NCI-H748 treated with DMSO at 0.1 percent for 48 hours (cell line): ENCODE data around the gene CAPN12.

ENCODE experiments used
- DNase-seq: peaks from one replicate; lab custom pipeline; 2025; lab: John Stamatoyannopoulos, UW

Gene CAPN12

DNA sequence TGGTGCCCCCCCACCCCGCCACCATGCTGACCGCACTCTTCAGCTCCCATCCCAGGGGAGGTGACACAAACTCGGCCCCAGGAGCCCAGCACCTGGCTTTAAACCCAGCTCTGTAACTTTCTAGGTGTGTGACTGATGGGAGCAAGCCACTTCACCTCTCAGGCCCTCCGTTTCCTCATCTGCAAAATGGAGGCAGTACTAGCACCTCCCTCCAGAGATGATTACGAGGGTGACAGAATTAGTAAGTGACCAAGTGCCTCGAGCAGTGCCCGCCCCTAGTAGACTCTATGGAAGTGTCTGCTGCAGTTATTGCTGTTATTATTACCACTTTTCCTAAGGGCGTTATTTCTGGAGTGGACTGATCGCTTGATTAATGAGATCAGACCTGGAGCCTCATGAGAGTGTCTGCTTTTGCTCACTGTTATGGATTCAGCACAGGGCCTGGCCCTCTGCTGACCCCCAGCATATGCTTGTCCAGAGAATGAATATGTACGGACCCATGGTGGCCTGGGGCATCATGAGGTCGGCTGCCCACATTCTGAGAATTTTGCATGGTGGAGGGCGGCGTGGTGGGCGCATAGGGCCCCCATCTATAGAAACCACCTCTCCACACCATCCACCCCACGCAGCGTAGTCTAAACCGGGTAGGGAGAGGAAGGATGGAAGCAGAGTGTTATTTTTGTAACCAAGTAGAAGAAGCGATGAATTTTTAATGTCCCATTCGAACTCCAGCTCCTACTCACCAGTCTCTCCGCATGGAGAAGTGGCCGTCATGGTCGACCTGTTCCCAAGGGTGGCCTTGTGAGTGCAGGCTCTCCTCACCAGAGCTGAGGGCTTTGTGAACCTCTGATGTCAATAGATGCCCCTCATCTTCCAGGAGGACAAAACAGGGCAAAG is 48.2 kb downstream of the CAPN12 start:
- no peak for DNase-seq

DNA sequence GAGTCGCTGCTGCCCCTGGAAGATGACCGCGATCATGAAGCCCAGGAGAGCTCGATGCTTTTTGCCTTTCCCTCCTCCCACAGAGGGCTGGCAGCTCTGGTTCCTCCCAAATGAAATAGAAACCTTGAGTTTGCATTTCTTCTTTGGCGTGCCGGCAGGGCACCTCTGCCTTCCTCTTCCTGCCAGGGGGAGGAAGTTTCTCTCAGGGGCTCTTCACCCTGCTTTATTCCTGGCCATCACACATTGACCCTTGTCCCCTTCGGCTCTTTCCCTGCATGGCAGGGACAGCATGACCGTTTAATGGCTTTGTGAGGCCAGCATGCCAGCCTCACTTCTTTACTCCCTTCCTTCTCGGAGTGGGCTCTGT is 49.0 kb downstream of the CAPN12 start:
- DNase-seq = no peak

DNA sequence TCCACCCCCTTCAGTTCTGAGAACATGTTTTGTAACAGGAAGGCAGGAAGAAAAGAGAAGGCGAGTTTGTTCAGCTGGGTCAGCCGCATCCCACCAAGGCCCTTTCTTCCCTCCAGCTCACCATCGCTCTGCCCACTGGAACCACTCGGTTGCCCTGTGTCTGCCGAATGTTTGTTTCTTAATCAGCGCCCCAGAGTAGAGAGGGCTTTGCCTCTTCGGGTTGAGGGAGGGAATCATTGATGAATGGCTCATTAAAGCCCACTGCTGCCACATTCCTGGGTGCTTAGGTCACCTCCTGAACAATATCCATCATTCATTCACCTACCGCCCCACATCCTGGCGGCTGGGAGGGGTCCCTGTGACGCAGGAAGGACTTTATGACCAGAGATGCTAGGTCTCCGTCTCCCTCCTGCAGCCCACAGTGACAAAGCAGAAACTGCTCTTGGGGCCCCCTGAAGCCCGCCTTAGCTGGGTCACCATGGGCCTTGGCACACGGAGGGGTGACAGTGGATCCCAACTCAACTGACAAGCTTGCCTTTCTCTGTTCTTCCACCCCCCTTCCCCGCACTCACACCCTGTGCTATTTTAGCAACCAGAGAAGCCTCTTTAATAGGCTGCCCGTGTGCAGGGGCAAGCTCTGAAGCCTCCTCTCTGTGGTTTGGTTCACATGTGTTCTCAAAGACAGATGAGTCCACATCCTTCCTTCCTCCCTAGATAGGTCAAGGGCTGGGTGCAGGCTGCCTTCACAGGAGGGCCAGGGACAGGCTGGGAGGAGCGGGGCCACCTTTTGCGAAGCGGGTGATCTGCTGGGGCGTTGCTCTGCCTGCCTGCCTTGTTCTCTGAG is 50.7 kb downstream of the CAPN12 start:
- no peak for DNase-seq

DNA sequence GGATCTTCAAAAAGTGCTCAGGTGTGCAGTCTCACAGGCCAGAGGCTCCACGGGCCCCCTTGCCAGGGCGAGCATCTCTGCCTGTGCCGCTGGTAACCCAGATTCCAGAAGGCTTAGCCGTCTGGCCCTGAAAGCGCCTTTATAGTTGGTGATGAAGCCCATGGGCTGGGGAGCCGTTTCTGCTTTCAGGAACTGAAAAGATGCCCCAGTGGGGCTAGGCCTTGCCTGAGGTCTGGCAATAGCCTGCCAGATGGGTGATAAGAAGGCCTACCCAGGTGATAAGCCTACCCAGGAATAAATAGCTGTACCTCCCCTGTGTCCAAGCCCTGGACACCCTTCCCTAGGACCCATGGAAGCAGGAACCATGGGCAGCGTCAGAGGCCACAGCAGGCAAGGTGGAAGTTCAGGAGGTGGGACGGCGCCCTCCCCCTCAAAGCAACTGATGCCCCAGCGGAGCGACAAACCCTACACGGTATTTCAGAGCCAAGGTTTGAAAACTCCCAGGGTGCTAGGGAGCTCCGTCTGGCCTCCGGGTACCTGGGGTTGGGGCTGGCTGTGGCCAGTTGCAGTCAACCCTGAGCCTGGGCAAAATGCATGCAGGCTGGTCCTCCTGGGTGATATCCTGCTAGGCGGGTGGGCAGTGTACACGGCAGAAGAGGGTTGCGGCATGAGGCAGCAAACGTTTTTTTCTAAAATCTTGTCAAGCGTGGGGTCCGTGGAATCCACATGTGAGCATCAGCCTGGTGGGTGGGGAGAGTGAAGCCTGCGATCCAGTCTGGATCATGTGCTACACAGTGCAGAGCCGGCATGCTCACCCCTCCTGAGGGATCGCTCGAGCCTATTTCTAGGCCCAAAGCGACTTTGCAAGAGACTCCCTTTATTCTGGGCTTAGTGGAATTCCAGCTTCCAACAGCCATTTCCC is 51.6 kb downstream of the CAPN12 start:
- DNase-seq = no peak

DNA sequence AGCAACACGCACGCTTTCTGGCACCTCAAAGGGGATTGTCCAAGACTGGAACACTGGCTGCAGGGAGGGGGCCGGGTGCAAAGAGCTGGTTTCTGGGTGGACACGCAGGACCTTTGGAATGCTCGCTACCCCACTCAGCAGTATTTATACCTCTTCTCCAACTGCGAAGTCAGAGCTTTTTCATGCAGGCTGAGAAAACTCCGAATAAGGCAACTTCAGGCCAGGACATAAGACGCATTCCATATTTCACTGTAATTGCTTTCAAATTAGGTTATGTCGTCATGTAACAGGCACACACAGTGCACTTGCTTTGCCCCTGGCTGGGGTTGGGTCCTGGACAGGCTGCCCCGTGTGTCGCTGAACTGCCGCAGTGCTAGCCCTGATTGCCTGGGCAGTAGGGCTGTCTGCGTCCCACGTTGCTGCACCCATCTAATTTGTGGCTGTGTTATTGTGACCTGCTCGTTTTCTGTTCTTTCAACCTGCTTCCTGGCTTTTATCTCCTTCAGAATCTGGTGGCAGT is 52.3 kb downstream of the CAPN12 start:
- DNase-seq = no peak

DNA sequence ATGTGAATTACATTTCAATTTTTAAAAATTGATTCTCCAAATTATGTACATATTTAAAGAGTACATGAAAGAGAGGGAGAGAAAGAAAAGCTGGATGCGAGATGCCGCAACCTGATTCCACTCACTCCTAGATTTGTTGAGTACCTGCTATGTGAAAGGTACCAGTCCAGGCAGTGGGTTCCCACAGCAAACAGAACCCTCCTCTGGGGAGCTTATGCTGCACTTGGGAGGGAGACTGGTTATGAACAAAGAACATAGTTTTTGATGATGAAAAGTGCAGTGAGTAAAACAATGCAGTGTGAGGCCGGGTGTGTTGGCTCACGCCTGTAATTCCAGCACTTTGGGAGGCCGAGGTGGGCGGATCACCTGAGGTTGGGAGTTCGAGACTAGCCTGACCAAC is 53.4 kb downstream of the CAPN12 start:
- no peak for DNase-seq

DNA sequence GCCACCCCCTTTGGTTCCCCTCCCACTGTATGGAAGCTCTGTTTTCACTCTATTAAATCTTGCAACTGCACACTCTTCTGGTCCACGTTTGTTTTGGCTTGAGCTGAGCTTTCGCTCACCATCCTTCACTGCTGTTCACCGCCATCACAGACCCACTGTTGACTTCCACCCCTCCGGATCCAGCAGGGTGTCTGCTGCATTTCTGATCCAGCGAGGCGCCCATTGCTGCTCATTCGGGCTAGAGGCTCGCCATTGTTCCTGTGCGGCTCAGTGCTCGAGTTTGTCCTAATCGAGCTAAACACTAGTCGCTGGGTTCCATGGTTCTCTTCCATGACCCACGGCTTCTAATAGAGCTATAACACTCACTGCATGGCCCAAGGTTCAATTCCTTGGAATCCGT is 54.1 kb downstream of the CAPN12 start:
- no peak for DNase-seq

DNA sequence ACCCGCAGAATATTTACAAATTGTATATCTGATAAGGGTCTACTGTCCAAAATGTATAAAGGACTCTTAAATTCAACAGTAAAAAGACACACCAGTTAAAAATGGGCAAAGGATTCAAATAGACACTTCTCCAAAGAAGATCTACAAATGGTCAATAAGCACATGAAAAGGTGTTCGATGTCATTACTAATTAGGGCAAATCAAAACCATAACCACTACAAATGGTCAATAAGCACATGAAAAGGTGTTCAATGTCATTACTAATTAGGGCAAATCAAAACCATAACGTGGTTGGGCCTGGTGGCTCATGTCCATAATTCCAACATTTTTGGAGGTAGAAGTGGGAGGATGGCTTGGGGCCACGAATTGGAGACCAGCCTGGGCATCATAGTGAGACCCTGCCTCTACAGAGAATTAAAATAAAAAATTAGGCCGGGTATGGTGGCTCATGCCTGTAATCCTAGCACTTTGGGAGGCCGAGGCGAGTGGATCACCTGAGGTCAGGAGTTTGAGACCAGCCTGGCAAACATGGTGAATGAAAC is 56.4 kb downstream of the CAPN12 start:
- no peak for DNase-seq

DNA sequence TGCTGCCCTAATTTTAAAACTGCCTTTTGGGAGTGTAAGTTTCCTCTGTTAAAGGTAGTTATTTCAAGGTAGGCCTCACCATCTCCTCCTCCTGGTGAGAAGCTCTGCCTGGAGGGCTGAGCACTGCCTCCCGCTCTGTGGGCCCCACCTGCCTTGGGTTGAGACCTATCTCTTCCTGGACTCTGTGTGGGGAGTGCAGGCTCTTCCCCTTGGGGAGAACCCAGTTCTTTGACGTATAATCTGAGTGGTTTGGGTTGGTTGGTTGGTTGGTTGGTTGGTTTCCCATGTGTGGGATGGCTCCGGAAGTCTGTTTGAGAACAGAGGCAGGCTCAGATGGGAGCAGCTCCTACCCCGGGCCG is 57.8 kb downstream of the CAPN12 start:
- DNase-seq = no peak

DNA sequence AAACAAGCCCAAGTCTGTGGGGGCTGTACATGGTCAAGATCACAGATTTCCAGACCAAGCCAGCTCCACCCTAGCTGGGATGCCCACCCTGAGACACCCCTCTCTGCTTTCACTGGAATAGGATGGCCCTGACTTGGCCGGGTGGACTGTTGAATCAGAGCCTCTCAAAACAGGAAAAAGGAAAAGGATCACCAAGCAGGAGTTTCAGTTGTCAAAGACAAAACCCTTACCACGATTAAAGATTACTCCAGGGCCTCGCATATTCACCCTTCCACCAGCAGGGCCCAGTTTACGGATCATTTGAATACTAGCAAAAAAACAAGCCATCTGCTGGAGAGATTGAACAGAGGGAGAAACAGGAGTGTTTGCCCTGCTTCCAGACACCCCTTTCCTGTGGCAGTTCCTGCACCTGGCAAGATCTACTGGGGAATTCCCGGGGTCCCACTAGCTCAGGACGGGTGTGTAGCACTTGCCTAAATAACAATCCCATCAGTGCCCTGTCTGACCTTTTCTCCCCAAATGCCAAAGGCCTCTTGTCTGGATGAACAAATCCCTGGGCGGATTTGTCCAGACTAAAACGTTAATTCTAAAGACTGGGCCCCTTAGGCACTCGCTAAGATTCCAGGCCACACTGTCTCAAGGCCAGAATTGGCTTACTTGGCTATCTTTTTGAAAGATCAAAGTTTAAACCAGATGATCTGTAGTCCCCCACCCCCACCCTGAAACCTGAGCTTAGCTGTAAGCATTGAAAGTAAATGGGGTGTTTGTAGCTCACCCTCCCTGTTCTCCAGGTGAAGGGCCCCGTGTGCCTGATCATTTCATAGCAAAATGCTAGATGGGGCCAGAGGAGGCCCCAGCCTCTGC is 58.4 kb downstream of the CAPN12 start:
- no peak for DNase-seq

DNA sequence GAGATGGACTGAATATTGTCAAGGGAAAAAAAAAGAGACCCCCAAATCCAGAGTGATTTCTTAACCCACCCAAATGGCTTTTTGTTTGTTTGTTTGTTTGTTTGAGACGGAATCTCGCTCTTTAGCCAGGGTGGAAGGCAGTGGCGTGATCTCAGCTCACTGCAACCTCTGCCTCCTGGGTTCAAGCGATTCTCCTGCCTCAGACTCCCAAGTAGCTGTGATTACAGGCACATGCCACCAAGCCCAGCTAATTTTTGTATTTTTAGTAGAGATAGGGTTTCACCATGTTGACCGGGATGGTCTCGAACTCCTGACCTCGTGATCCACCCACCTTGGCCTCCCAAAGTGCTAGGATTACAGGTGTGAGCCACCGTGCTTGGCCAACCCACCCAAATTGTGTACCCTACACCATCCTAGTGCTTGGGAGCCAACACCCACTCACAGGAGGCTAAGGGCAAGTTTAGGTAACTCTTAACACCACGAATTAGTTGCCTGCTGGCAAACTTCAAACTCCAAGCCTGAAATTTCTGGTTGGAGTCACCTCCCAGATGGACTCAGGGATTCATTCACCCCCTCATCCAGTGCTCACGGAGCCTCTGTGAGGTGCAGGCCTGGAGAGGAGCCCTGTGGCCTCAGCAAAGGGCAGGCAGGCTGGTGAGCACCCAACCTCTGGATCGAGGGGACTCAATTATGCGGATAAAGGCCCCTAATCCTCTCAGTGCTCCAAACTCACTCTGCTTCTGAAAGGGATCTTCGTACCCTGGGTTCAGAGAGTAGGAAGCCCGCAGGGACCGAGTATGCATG is 59.2 kb downstream of the CAPN12 start:
- no peak for DNase-seq

DNA sequence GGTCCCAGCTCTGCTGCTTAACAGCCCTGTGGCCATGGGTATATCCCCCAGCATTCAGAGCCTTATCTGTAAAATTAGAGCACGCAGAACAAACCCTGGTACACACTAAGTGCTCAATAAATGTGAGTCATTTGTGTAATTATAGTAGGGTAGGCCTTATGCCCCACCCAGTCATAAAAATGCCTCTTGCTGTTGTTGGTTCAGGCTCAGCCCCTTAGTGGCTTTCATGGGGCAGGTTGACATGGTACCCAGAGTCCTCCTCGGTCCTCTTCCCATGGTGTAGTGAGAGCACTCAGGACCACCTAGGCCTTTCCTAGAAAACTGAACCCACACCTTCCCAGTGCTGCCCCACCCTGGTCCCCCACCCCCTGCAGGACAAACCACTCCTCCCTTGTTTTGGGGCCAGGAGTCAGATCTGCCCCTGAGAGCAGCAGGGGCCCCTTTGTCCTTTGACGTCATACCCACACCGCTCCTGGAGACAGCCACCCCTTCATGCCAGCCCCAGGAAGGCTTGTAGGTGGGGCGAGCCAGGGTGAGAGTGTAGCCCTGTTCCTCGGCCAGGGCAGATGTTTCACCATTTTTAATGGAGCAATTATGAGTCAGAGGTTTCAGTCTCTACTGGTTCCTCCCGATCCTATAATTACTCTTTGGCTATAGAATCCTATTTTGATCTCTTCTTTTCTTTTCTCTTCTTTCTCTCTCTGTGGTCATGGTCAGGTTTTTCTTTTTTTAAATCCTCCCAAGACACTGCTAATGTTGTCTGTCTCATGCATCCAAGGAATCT is 60.0 kb downstream of the CAPN12 start:
- DNase-seq = peak; percentile 9

DNA sequence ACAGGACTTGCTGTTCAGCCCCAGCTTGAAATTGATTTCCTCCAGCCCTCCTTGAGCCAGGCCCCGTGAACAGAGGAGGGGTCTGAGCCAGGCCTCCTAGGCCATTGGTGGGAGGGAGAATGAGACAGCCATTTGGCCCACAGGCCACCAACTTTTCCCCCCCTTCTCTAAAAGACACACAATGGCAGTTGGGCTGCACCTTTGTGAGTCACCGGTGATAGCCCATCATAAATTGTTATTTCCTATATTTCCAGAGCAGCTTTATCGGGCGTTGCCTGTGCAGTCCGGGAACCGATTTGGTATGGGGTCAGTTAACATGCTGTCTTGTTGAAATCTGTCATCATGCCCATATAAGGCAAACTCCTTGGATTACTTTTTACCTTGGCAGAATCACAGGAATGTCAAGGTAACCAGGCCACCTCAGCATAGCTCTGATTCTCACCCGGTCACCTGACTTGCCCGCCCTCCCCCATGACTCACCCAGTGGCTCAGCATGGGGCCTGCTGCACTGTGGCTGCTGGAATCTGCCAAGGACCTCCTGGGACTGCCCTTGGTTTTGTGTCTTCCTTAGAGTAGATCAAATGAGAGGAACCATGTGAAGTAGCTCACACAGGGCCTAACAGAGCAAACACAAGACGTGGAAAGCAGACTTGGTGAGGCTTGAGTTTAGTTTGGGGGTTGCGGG is 60.7 kb downstream of the CAPN12 start:
- DNase-seq = no peak

DNA sequence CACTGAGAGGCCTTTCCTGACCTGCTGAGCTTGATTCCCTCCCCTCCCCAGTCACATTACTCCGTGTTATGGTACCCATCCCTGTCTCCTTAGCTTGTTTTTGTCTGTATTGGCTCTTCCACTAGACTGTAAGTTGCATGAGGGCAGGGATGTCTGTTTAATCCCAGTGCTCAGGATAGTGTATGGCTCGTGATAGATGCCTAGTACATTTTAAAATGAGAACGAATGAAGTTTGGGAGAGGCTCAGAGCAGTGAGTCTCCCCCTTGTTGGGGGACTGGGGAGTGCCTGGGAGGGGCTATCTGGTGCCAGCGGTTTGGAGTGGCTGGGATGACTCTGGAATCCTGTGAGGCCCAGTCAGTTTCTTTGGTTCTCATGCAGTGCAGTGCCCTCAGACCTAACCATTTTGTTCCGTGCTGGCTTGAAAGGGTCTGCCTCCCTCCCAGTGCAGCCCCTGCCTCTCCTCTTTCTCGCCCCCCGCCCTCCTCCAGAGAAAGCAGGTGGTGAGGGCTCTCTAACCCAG is 61.3 kb downstream of the CAPN12 start:
- no peak for DNase-seq

DNA sequence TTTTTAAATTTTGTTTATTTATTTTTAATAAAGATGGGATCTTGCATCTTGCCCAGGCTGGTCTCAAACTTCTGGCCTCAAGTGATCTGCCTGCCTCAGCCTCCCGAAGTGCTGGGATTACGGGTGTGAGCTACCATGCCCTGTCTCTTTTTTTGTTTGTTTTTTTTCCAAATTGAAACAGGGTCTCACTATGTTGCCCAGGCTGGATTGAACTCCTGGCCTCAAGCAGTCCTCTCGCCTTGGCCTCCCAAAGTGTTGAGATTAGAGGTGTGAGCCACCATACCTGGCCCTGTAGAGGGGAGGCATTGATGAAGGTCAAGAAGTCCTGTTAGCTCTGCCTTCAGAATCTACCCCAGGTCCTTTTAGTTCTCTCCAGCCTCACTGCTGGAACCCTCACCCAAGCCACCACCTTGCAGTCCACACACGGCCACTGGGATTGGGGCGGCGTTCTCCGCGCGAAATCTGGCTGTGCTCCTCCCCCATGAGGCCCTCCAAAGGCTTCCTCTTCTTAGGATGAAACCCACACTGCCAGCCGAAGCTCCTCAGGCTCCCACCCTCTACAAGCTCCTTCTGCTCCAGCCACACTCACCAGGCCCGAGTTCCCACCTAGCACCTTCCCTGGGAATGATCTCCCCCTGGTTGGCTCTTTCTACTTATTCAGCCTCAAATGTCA is 61.9 kb downstream of the CAPN12 start:
- no peak for DNase-seq
